Heart left ventricle (tissue), 16 donors: ENCODE results near the gene ATF6. TPM values are rescaled to one million over a fixed set of nuclear protein-coding genes. Genes with fewer than 3 reads are reported as not detected.

ENCODE experiments used
- ATAC-seq, 4 donors: fragments of 200-7000 bp; cut with Tn5 transposase; one replicate each; pipeline ENCODE4 v1.9.1; 2020 to 2022; ENCODE audit warnings: moderate library complexity in 4 of 4, mild to moderate bottlenecking in 3 of 4, moderate number of reproducible peaks in 1 of 4
- DNase-seq, 5 donors: peaks; one replicate each; pipeline ENCODE4 v3.0.0-alpha.2; 2020
- H3K27ac ChIP-seq, 12 donors: fragments of 200-600 bp; sonication (generic) in 4 of 12; one replicate each; pipeline versions ENCODE4 v1.5.0 to v1.8.0; 2016 to 2022; ENCODE audit warnings: mild to moderate bottlenecking in 2 of 12
- H3K27me3 ChIP-seq, 9 donors: fragments of 200-600 bp; sonication (generic) in 2 of 9; one replicate each; pipeline versions ENCODE4 v1.5.1 to v1.8.0; 2016 to 2022; ENCODE audit warnings: mild to moderate bottlenecking in 3 of 9
- H3K36me3 ChIP-seq, 9 donors: fragments of 200-600 bp; sonication (generic) in 2 of 9; one replicate each; pipeline versions ENCODE4 v1.5.0 to v1.8.0; 2018 to 2022; ENCODE audit warnings: mild to moderate bottlenecking in 2 of 9
- H3K4me1 ChIP-seq, 12 donors: fragments of 200-600 bp; sonication (generic) in 4 of 12; one replicate each; pipeline versions ENCODE4 v1.5.0 to v1.8.0; 2016 to 2022; ENCODE audit warnings: mild to moderate bottlenecking in 3 of 12
- H3K4me3 ChIP-seq, 12 donors: fragments of 200-600 bp; sonication (generic) in 4 of 12; one replicate each; pipeline versions ENCODE4 v1.5.0 to v1.8.0; 2017 to 2022; ENCODE audit warnings: mild to moderate bottlenecking in 9 of 12, moderate library complexity in 4 of 12
- H3K9me3 ChIP-seq, 12 donors: fragments of 200-600 bp; sonication (generic) in 4 of 12; one replicate each; pipeline versions ENCODE4 v1.5.0 to v1.8.0; 2016 to 2022; ENCODE audit warnings: mild to moderate bottlenecking in 1 of 12
- CTCF ChIP-seq, 12 donors: fragments of 200-600 bp; sonication (generic) in 4 of 12; IDR thresholded peaks; one replicate each; pipeline versions ENCODE4 v1.5.0 to v1.8.0; 2018 to 2022; ENCODE audit warnings: antibody characterized with exemption in 12 of 12, mild to moderate bottlenecking in 5 of 12
- POLR2A ChIP-seq, 2 donors: fragments of 450-650 bp; IDR thresholded peaks; one replicate each; pipeline ENCODE4 v1.6.1; 2017; ENCODE audit warnings: antibody characterized with exemption in 2 of 2, mild to moderate bottlenecking in 2 of 2, moderate library complexity in 2 of 2
- WGBS, 4 donors: extraction: QIAGEN DNeasy Blood & Tissue Kit in 2 of 4; methylation state at CpG; one replicate each; pipeline versions ENCODE4 v1.1.5 to v1.1.7; 2013 to 2018; 5-methylcytosine and 5-hydroxymethylcytosine counted together
- intact Hi-C, 10 donors: fragments of 100-400 bp; cut with DNase I; formaldehyde crosslinking; loops; one replicate each; pipeline versions ENCODE4 v1.11.1 to v1.14.2; 2022
- polyA plus RNA-seq, 2 donors: library from polyadenylated mRNA; stranded (reverse); fragments of 200-250 nt; gene quantifications; one replicate each; pipeline ENCODE4 v1.2.3, GENCODE V29; 2013
- total RNA-seq, 9 donors: library from RNA; depleted of rRNA in 2 of 9; stranded (reverse); fragments of >200 nt in 2 of 9; fragmentation: NEBNext Ultra II Directional in 3 of 9; extraction: Animal tissue kit (Norgen Biotek cat#: 25700) in 3 of 9; gene quantifications; one replicate each; pipeline versions ENCODE4 v1.1.0 to v1.2.4, GENCODE V29; 2016 to 2023
- donor health status: ischemic (EF 13 %, LVEDD 7.1; RV severe dilation, severe dysfunction).
- donor health status: healthy with polysubstance abuse.
- donor health status: DM: no; HTN: yes; CAD: no.
- donor health status: DM: no; HTN: no; CAD: no.
- donor health status: ischemic (EF 25% LVEDD 6.9; RV normal size, moderate dysfunction).
- donor health status: ischemic (EF 25% LVEDD 5.7; RV mildly dilated, moderate dysfunction).
- donor health status: healthy.
- donor health status: DM: yes; HTN: yes; CAD: no.
- donor health status: ischemic (EF 35%, LVEDD 5.7; RV mildly dilated, moderate dysfunction).
- donor health status: nonischemic (EF 11% LVEDD 7.7; RV severe dilation, severe dysfunction).
- donor health status: DM: yes; HTN: yes; CAD: no.
- donor health status: PGD.
- donor health status: ischemic (EF 29% LVEDD 5.4; RV normal size, mild dysfunction).
- donor health status: nonischemic (EF 23%, LVEDD 6.1; RV moderate dilation, normal function).

The ATF6 gene
- total and polyA plus RNA-seq, 11 donors: 3.0 to 24.4 (median 16.3) TPM

- Histone ChIP-seq H3K4me3 (no peak overlapping the region), H3K36me3 (peaks cover 0 to 42% (median 28%) of the 10 kb centered on the region in 9 donors), H3K9me3 (no peaks in the 10 kb centered on the region), H3K4me1 (peaks cover 0 to 16% (median 0%) of the 10 kb centered on the region in 12 donors), H3K27me3 (no peaks in the 10 kb centered on the region), H3K27ac (no peak overlapping the region)
- ATAC-seq (peak in 1 of 4 donors; percentile 43), DNase-seq (no peak)
- intact Hi-C loops: no loop called here
- TF ChIP-seq CTCF (IDR thresholded peaks at IDR 0.05): no peak
- TF ChIP-seq POLR2A (IDR thresholded peaks at IDR 0.05): no peak
These were observed 147.5 kb downstream of the ATF6 start for GRCh38 chr1:161913482-161914140.

- TF ChIP-seq CTCF (IDR thresholded peaks at IDR 0.05) (no peak), POLR2A (IDR thresholded peaks at IDR 0.05) (no peak)
- H3K4me1 ChIP-seq: peaks cover 0 to 16% (median 0%) of the 10 kb centered on the region in 12 donors
- DNase-seq (no peak), ATAC-seq (no peak)
- no peak overlapping the region for H3K4me3 ChIP-seq
- no peak overlapping the region for H3K27ac ChIP-seq
- intact Hi-C loops: no loop called here
- peaks cover 0 to 42% (median 28%) of the 10 kb centered on the region in 9 donors for H3K36me3 ChIP-seq
- 94 to 100% (median 98%) methylated on average over 1 of the region's 1 CpG for WGBS, 4 donors
- no peaks in the 10 kb centered on the region for H3K9me3 ChIP-seq
- H3K27me3 ChIP-seq: no peaks in the 10 kb centered on the region
These were observed 148.5 kb downstream of the ATF6 start for GRCh38 chr1:161914595-161914994.

- H3K27me3 ChIP-seq: no peaks in the 10 kb centered on the region
- H3K4me1 ChIP-seq: peaks cover 0 to 15% (median 0%) of the 10 kb centered on the region in 12 donors
- peaks cover 0 to 42% (median 28%) of the 10 kb centered on the region in 9 donors for H3K36me3 ChIP-seq
- H3K9me3 ChIP-seq: no peaks in the 10 kb centered on the region
- DNase-seq (no peak), ATAC-seq (no peak)
- no peak overlapping the region for H3K27ac ChIP-seq
- H3K4me3 ChIP-seq: no peak overlapping the region
- no peak for TF ChIP-seq CTCF (IDR thresholded peaks at IDR 0.05)
- WGBS, 4 donors: 65 to 81% (median 68%) methylated on average over 1 of the region's 1 CpG
- intact Hi-C loops: no loop called here
These were observed 149.0 kb downstream of the ATF6 start for GRCh38 chr1:161915051-161915503.

- Histone ChIP-seq H3K27me3 (no peaks in the 10 kb centered on the region), H3K36me3 (peaks cover 0 to 42% (median 28%) of the 10 kb centered on the region in 9 donors), H3K9me3 (no peaks in the 10 kb centered on the region), H3K4me3 (no peak overlapping the region), H3K4me1 (peaks cover 0 to 6% (median 0%) of the 10 kb centered on the region in 12 donors), H3K27ac (no peak overlapping the region)
- no peak for TF ChIP-seq POLR2A (IDR thresholded peaks at IDR 0.05)
- TF ChIP-seq CTCF (IDR thresholded peaks at IDR 0.05): no peak
- intact Hi-C loops: no loop called here
- DNase-seq (no peak), ATAC-seq (no peak)
- 86 to 89% (median 87%) methylated on average over 2 of the region's 2 CpGs for WGBS, 4 donors
These were observed 149.9 kb downstream of the ATF6 start for GRCh38 chr1:161915978-161916377.
